NCI-H1694 (cell line): Measurements from ENCODE around the gene GULP1.
"Not testable (repeated sequence)": the region's sequence is repeated elsewhere in the genome, so short reads cannot be mapped to it uniquely, and the experiment has no call there.

Experiments used
- DNase-seq: peaks from one replicate; lab custom pipeline; 2025; lab: John Stamatoyannopoulos, UW

GULP1 gene, protein sequence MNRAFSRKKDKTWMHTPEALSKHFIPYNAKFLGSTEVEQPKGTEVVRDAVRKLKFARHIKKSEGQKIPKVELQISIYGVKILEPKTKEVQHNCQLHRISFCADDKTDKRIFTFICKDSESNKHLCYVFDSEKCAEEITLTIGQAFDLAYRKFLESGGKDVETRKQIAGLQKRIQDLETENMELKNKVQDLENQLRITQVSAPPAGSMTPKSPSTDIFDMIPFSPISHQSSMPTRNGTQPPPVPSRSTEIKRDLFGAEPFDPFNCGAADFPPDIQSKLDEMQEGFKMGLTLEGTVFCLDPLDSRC

DNA sequence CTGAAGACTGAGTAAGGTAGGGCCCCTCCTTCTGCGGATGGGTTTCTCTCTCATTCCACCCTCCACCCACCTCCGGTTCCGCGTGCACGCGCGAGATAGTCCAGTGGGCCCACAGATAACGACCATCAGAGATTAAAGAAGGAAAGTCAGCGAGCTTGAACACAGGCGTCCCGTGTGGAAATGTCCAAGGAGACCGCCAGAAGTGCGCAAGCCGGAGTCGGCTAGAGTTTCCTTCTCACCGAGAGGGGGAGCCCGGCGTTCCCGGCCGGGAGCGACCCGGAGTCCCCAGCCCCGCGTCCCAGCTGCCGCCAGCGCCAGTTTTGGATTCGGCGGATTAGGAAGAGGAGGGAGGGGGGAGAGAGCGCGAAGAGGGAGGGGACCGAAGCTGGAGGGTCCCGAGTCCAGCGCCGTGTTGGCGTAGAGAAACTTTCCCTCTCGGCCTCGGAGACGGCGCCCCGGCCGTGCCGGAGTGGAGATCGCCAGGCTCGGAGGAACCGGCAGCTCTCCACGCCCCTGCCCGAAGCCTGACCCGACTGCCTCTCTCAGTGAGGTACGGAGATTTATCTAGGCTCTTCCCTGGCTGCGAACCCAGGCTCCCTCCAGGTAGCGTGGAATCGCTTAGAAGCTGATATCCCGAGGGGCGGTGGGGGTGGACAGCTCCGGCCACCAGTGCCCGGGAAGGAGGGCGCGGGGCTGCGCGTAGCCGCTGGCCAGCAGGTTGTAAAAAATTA, at the start of gene GULP1:
GULP1 (plus strand) TSS at position 258 of the 731 bp plus-strand sequence. CDS start 185,829 bp downstream, outside the sequence.
- no peak for DNase-seq

DNA sequence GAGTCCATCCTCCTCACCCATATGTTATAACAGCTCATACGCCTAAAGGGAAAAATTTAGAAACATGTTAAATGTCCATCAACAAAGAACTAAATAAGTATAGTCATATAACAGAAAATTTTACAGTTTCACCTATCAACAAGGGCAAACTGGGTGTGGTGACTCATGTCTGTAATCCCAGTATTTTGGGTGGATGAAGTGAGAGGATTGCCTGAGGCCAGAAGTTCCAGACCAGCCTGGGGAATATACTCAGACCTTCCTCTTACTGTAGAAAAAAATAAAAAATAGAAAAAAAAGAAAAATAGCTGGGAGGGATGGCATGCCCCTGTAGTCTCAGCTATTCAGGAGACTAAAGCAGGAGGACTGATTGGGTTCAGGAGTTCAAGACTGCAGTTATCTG, 48.3 kb upstream of the GULP1 start:
- DNase-seq = no peak

DNA sequence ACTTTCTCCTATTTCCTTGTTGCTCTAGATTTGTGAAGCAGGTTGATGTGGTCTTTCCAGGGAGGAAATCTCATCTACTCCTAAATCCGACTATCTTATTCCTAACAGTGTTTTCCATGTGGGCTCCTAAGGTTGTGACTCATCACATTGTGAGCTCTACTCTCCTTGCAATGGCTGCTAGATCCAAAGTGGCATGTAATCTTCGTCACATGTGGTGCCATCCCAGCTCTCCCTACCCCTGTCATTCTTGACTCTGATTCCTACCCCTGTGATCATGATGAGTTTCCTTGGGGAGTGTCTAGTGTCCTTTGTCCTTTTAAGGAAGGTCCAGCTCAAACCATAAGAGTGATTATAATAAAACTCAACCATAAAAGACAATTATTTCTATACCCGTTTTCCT, 47.3 kb upstream of the GULP1 start:
- DNase-seq = no peak

DNA sequence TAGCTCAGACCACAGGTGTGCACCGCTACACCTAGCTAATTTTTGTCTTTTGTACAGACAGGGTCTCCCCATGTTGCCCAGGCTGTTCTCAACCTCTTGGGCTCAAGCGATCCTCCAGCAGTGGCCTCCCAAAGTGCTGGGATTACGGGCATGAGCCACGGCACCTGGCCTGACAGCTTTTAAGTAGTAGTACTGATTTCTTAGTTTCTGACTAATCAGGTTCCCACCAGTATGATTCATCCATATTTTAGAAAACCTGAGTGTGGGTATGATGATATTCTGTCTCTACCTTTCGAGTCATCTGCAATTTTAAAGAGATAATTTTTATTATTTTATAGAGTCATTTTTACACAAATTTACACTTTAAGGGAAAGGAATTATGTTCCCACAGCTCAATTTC, 46.4 kb upstream of the GULP1 start:
- no peak for DNase-seq

DNA sequence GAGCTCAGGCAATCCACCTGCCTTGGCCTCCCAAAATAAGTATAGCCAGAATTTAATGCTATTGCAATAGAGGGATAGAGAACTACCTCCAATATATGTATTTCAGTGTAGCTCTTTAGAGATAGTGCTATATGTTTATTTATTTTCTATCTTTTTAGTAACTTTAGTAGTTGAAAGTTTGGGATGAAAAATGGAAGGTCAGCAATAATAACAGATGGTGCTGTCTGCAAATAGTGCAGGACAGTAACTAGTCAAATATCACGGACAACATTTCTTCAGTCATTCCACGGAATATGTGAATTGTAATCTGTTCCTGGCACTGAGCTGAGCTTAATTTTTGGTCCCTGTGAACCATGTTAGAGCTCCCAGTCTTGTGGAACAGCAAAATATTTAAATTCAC, 43.2 kb upstream of the GULP1 start:
- no peak for DNase-seq

DNA sequence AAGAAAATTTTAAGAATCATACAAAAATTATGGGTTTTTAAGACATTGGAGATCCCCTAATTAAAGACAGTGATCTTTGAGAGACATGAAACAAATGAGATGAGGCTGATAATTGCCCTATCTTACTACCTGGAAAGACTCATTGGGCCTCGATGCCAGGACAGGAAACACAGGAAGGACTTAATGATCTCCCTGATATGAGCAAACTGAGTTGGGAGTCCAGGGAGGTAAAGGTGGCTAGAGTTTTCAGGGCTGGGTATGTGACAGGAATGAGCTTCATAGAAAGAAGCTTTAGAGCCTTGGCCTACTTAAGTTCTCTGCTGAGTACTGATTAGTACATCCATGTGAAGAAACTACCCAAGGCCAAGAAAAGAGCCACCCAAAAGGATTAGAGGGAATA, 40.6 kb upstream of the GULP1 start:
- no peak for DNase-seq

DNA sequence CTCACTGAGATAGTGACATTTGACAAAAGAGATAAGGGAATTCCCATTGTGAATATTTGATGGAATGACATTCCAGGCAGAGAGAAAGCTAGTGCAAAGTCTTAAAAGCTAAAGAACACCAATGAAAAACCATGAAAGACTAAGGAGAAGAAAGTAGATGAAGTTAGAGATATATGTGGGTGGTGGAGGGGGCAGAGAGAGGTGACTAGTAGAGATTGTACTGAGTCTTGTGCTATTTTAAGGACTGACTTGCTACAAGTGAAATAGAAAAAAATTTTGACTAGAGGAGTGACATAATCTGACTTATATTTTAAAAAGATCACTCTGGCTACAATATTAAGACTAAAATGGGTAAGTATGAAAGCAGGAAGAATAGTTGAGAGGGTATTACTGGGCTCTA, 35.3 kb upstream of the GULP1 start:
- no peak for DNase-seq

DNA sequence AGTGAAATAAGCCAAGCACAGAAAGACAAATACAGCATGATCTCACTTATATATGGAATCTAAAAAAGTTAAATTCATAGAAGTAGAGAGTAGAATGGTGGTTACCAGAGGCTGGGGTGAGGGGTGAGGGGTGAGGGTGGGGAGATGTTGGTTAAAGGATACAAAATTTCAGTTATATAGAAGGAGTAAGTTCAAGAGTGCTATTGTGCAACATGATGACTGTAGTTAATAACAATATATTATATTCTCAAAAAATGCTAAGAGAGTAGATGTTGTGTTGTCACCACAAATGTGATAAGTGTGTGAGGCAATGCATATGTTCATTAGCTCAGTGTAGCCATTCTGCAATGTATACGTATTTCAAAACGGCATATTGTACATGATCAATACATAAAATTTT, 26.4 kb upstream of the GULP1 start:
- no peak for DNase-seq

DNA sequence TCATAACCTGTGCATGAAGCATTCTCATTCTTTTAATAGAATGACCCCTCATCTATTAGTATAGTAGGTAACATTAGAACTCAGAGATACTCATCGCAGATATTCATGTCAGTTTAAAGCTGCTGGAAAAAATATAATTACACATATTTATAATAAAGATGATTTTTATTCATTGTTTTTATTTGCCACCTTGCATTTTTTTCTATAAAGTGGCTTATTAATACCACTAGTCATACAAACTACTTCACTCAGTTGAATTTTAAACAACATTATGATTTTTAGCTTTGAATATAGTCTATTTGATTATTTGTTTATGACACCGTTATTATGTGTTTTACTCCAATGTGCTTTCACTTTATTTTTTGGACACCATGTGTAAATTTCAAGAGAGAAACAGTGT, 23.9 kb upstream of the GULP1 start:
- no peak for DNase-seq

DNA sequence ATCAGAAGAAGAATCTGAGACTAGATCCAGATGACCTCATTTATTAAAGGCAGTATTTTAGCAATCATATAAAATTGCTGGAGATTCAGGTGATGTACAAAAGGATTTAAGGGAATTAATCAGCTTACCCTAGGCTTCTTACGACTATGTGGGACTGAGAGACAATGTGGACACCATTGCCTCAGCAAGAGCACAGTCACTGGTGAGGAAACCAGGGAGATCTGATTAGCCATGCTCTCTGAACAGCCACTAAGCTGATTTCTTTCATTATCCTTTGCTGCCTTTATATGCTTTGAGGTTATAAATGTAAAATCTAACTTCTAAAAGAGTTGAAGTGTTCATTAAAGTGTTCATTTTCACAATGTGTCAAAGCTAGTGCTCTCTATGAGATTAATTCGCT, 22.7 kb upstream of the GULP1 start:
- DNase-seq = no peak

DNA sequence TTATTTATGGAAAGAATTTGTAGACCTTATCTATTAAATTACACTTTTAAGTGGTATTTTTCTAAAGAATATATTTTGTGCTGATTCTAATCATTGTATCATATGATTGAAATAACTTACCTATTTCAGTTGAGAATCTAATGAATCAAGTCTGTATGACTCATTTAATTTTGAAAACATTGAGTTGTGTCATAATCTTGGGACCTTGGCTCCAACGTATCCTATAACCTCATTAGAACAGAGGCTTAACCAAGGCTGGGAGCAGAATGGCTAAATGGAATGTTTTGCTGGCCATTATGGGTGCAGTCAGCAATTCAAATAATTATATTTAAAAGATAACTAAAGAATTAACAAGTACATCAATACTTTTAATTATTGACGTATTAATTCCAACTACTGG, 19.6 kb upstream of the GULP1 start:
- DNase-seq = no peak

DNA sequence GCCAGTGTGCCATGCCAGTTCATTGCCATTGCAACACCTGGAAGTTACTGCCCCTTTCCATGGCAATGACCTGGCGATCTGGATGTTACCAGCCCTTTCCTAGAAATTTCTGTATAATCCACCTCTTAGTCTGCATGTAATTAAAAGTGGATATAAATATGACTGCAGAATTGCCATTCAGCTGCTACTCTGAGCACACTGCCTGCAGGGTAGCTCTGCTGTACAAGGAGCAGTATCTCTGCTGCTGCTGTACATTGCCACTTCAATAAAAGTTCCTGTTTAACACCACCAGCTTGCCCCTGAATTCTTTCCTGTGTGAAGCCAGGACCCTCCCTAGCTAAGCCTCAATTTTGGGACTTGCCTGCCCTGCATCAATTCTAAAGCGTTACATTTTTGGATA, 17.4 kb upstream of the GULP1 start:
- DNase-seq = no peak

DNA sequence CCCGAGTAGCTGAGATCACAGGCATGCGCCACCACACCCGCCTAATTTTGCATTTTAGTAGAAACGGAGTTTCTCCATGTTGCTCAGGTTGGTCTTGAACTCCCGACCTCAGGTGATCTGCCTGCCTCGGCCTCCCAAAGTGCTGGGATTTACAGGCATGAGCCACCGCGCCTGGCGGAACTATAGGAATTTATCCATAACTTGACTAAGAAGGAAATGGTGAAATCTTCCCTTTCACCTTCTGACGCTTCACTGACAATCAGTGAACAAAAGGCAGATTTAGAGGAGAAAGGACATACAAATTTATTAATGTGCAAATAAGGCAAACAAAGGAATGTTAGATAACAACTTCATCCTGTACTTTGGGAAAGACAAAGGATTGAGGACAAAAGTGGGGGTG, 15.4 kb upstream of the GULP1 start:
- no peak for DNase-seq

DNA sequence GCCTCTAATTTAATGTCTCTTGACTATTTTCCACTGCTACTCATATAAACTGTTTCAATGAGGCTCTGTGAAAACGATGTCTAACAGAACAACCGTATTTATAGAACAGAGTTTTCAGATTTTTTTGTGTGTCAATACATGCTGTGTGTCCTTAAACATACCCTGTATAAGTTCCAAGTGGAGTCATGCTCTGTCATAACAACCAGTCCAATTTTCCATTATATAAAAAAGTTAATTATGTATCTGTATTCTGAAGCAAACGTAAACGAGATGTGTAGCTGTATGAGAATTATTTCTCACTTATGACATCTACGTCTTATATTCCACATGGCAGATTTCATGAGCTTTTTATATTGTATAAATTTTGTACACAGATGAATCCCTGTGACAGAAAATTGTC, 13.9 kb upstream of the GULP1 start:
- no peak for DNase-seq

DNA sequence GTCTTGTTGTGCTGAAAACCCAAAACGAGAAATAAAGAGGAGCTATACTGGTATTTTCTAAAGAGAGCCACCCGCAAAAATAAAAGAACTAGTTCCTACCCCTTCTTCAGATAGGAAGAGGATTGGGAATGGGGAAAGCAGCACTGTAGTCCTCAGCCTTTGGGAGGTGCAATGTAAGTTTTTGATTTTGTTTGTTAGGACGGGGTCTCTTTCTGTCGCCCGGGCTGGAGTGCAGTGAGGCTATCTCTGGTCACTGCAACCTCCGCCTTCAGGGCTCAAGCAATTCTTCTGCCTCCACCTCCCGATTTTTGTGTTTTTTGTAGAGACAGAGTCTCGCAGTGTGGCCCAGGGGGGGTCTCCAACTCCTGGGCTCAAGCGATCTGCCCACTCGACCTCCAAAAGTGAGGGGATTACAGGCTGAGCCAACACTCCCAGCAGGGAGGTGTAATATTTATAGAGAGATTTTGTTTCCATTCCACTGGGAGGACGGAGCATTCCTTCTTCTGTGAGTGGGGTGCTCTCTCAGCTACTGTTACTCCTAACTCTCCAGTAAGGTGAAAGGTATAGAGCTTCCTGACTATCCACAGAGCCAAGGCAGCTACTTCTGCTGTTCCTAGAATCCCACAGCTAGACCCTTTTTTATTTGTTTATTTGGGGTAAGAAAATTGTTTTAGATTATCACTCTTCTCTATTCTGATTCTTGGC, 13.1 kb upstream of the GULP1 start:
- no peak for DNase-seq

DNA sequence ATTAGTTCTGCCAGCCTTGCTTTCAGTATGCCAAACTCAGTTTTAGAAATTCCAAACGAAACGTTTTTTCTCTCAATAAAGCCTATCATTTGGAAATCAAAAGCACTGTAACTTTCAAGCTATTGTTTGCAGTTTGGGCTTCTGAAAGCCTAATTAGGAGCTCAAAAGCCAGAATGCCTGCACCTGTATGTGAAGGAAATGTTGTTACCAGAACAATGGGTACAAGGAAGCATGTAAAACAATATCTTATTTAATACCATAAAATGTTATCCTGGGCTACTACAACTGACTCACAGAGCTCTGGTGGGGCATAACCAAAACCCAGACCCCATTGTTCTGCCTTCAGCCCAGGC, 12.6 kb upstream of the GULP1 start:
- DNase-seq = no peak

DNA sequence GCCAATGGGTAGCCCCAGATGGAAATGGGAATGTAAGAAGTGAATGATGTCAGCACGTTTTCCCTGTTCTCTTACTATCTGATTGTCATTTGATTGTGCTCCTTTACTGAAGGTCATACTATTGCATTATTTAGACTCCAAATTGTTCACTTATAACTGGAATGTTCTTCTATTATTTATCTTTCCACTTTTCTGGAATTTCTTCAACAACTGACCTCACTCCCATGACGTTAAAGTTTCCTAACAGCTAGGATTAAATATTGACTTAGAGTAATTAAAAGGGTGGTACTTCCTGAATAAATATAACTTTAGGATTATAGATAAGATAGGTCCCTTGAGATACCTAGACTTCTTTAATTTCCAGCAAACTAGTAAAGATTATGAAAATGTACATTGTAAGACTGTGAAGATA, 10.9 kb upstream of the GULP1 start:
- no peak for DNase-seq

DNA sequence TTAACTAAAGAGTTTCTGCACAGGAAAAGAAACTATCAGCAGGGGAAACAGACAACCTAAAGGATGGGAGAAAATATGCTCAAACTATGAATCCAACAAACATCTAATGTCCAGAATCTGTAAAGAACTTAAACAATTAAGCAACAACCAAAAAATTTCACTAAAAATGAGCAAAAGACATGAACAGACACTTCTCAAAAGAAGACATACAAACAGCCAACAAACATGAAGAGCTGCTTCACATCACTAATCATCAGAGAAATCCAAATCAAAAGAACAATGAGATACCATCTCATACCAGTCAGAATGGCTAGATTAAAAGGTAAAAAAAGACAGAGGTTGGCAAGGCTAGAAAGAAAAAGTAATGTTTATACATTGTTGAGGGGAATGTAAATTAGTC, 8.8 kb upstream of the GULP1 start:
- no peak for DNase-seq

DNA sequence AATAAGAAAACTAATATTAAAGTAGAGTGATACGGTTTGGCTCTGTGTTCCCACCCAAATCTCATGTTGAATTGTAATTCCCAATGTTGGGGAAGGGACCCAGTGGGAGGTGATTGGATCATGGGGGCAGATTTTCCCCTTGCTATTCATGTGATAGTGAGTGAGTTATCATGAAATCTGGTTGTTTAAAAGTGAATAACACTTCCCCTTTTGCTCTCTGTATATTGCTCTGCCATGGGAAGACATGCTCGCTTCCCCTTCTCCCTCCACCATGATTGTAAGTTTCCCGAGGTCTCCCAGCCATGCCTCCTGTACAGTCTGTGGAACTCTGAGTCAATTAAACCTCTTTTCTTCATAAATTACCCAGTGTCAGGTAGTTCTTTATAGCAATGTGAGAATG, 7.4 kb upstream of the GULP1 start:
- not testable (repeated sequence) for DNase-seq

DNA sequence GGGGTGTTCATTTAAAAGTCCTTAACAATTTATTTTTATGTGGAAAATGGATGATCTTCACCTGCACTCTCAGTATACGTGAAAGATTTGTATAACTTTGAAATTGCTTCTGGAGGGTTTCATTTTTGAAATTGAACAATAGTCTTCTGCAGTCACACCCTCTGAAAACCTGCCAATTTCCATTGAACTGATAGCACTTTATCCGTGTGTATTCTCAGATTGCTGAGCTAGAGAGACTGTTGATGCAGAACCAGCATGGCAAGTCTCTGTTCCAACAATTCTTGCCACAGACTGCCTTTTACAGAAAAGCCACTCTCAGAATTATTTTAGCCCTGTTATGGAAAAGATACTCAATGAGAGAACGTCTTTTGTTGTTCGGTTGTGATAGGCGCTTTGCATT, 6.6 kb upstream of the GULP1 start:
- DNase-seq = no peak

DNA sequence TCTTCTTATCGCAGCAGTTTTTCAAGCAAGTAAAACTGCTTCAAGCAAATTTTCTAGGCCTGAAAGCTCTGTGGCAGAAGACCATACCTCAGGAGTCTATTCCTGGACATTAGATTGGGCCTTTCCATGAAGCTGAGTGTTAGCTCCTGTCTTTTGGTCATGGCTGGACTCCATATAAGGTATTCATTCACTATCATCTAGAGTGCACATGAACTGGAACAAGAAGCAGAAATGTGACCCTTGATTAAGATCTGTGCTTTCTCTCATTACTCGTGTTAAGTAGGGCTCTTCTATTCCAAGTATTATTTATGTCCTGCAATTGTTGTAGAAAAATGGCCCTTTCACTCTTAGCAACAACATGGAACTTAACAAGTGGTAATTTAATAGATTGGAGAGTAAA, 5.9 kb upstream of the GULP1 start:
- no peak for DNase-seq

DNA sequence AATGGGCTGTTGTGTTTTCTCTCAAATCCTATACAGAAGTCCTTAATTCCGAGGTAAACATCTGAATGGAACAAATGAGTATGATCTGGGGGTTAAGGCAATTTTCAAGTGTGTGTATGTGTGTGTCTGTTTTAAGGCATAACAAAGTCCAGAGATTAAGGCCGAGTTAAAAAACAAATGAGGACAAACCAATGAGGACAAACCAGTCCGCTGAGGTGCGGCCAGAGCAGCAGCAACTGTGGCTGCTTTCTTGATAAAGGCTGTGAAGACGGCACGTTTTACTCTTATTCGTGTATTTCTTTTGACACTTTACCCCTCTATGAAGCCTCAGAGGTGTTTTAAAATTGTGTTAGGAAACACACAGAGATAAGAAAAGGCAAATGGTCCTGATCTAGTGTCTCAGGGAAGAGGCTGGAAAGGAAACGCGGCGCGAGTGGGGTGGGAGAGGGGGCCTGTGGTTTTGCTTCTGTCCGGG, 495 bp upstream of the GULP1 start:
- DNase-seq = no peak
